Tibial nerve (tissue), 3 donors: ENCODE measurements around the gene LIPT1.

ENCODE experiments used
- POLR2A ChIP-seq, 2 donors: fragments of 450-650 bp; IDR thresholded peaks; one replicate each; pipeline ENCODE4 v1.6.1; 2017; ENCODE audit warnings: antibody characterized with exemption in 2 of 2, mild to moderate bottlenecking in 2 of 2, moderate library complexity in 2 of 2
- TF ChIP-seq, protein P1 (sequence below), 5 experiments: fragments of 200-600 bp in 3 of 5; fragments of 450-650 bp in 2 of 5; sonication (generic) in 3 of 5; IDR thresholded peaks; one replicate each; pipeline ENCODE4 v1.5.1; 2016 to 2019; ENCODE audit warnings: antibody characterized with exemption in 5 of 5, mild to moderate bottlenecking in 3 of 5, moderate library complexity in 2 of 5

DNA sequence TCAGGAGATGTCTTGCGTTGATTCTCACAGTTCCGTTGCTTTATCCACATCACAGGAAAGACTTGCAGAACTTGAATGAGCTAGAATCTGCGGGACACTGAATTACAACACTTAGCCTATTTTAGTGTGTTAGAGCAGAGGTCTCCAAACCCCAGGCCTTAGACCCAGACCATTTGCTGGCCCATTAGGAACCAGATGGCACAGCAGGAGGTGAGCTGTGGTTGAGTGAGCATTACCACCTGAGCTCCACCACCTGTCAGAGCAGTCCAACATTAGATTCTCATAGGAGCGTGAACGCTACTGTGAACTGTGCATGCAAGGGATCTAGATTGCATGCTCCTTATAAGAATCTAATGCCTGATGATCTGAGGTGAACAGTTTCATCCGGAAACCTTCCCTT lies 30.0 kb downstream of the LIPT1 start:
- TF ChIP-seq, protein P1, sequence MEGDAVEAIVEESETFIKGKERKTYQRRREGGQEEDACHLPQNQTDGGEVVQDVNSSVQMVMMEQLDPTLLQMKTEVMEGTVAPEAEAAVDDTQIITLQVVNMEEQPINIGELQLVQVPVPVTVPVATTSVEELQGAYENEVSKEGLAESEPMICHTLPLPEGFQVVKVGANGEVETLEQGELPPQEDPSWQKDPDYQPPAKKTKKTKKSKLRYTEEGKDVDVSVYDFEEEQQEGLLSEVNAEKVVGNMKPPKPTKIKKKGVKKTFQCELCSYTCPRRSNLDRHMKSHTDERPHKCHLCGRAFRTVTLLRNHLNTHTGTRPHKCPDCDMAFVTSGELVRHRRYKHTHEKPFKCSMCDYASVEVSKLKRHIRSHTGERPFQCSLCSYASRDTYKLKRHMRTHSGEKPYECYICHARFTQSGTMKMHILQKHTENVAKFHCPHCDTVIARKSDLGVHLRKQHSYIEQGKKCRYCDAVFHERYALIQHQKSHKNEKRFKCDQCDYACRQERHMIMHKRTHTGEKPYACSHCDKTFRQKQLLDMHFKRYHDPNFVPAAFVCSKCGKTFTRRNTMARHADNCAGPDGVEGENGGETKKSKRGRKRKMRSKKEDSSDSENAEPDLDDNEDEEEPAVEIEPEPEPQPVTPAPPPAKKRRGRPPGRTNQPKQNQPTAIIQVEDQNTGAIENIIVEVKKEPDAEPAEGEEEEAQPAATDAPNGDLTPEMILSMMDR (IDR thresholded peaks at IDR 0.05), result no peak
- TF ChIP-seq POLR2A (IDR thresholded peaks at IDR 0.05), result no peak
